ACC112 (cell line): ENCODE results near the gene LMOD1.

Experiments used
- H2AFZ ChIP-seq: fragments of 200-600 bp; sonication (generic); one replicate; pipeline ENCODE4 v1.6.0; 2017; ENCODE audit warnings: antibody characterized with exemption, low read length; ENCODE audit not compliant: unreplicated experiment
- H3K27ac ChIP-seq: fragments of 200-600 bp; sonication (generic); 2 replicates; pipeline ENCODE4 v1.5.1; 2014; ENCODE audit warnings: low read depth, mild to moderate bottlenecking, antibody characterized with exemption, low read length, moderate library complexity
- H3K27me3 ChIP-seq: fragments of 200-600 bp; sonication (generic); 2 replicates; pipeline ENCODE4 v1.6.1; 2014; ENCODE audit warnings: mild to moderate bottlenecking, antibody characterized with exemption, low read length, moderate library complexity, mixed read lengths; ENCODE audit not compliant: insufficient read depth
- H3K36me3 ChIP-seq: fragments of 200-600 bp; sonication (generic); 2 replicates; pipeline ENCODE4 v1.6.1; 2016; ENCODE audit warnings: mild to moderate bottlenecking, antibody characterized with exemption, low read length, moderate library complexity, mixed read lengths; ENCODE audit not compliant: insufficient read depth
- H3K4me1 ChIP-seq: fragments of 200-600 bp; sonication (generic); one replicate; pipeline ENCODE4 v1.6.1; 2016; ENCODE audit warnings: low read length, mixed read lengths; ENCODE audit not compliant: insufficient read depth, unreplicated experiment, control insufficient read depth
- H3K4me3 ChIP-seq: fragments of 200-600 bp; sonication (generic); 2 replicates; pipeline ENCODE4 v1.5.1; 2014; ENCODE audit warnings: mild to moderate bottlenecking, low read depth, low read length
- H3K79me2 ChIP-seq: fragments of 200-600 bp; sonication (generic); one replicate; pipeline ENCODE4 v1.6.0; 2016; ENCODE audit warnings: low read length; ENCODE audit not compliant: control insufficient read depth, unreplicated experiment, insufficient read depth

LMOD1 gene

DNA sequence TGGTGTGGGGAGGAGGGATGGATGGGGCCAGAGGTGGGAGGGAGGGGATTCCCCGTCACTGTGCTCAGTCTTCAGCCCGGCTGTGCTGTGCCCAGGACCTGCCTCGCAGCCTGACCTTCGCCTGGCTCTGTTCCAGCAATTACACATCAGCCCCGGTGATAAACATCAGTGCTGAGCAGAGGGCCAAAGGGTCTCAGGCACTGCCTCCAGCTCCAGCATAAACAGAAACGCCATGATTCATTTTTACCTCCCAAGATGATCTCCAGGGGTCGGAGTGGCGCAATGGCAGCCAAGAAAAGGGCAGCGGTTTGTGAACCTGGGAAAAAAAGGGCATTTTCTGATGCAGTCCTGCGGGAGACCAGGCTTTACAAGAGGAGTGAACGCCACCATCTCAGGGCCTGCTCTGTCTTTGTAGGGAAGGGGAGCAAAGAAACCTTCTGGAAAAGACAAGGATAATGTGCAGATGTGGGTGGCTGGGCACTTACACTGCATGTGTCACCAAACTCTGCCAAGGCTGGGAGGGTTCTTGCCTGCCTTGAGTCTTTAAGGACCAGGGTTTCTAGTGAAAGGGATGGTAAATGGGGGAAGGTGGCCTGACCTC, 29.6 kb downstream of the LMOD1 start:
- H3K36me3 ChIP-seq = no peaks in the 10 kb centered on the region
- no peak overlapping the region for H2AFZ ChIP-seq
- peak overlapping the region; percentile 74 for H3K27ac ChIP-seq
- no peaks in the 10 kb centered on the region for H3K27me3 ChIP-seq
- peak overlapping the region; percentile 11; the same call in 1 of the 2 replicates for H3K4me3 ChIP-seq
- H3K4me1 ChIP-seq = peaks cover 27% of the 10 kb centered on the region
- H3K79me2 ChIP-seq = no peaks in the 10 kb centered on the region

DNA sequence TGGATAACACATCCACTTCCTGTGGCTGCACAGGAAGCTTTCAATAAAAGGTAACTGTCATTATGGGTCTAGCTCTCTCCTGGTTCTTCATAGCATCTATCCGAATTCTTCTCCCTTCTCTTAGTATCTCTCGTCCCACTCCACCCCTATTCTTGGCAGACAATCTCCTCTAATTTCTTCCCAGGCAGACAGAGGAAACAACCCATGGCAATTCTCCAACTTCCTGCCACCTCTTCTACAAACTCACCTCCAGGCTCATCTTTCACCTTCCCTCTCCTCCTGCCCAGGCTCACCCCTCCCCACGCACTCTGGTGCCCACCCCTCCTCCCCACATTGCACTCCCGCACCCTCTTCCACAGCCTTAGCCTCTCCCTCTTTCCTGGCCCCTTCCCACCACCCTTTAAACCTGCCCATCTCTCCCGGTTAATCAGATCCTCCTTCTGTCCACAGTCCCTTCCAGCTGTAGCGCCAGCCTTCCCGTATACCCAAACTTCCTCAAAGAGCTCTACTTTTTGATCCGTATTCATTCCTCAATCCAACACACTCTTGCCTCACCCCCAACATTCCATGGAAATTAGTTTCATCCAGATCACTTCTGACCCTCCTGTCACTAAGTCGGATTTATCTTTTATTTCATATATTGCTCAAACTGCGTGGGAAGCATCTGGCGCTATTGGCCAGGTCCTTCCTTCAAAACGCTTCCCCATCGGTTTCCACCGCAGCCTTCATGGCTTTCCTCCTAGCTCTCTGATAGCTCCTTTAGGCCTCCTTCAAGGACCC, 31.7 kb downstream of the LMOD1 start:
- H3K4me3 ChIP-seq = no peak overlapping the region
- H3K36me3 ChIP-seq = no peaks in the 10 kb centered on the region
- no peaks in the 10 kb centered on the region for H3K79me2 ChIP-seq
- no peak overlapping the region for H2AFZ ChIP-seq
- H3K27ac ChIP-seq = no peak overlapping the region
- no peaks in the 10 kb centered on the region for H3K27me3 ChIP-seq
- H3K4me1 ChIP-seq = peaks cover 27% of the 10 kb centered on the region

DNA sequence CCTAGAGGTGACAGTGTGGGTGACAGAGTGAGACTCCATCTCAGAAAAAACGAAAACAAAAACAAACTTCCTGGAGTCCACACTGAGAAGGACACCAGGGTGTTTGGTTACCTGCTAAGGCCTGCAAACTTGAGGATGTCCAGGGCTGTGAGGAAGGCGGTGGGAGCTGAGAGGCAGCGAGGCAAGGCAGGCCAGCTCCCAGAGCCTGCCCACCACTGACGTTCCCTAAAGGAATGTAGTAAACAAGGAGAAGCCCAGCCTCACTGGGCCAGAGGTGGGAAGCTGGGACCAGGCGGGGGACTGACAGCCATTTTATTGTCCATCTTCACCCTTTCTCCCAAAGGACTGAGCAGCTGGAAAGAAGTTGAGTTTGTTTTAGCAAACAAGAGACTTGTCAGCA, 33.5 kb downstream of the LMOD1 start:
- Histone ChIP-seq H3K4me1 (peaks cover 19% of the 10 kb centered on the region), H3K79me2 (no peaks in the 10 kb centered on the region), H3K27ac (no peak overlapping the region), H2AFZ (no peak overlapping the region), H3K27me3 (no peaks in the 10 kb centered on the region), H3K4me3 (no peak overlapping the region), H3K36me3 (no peaks in the 10 kb centered on the region)

DNA sequence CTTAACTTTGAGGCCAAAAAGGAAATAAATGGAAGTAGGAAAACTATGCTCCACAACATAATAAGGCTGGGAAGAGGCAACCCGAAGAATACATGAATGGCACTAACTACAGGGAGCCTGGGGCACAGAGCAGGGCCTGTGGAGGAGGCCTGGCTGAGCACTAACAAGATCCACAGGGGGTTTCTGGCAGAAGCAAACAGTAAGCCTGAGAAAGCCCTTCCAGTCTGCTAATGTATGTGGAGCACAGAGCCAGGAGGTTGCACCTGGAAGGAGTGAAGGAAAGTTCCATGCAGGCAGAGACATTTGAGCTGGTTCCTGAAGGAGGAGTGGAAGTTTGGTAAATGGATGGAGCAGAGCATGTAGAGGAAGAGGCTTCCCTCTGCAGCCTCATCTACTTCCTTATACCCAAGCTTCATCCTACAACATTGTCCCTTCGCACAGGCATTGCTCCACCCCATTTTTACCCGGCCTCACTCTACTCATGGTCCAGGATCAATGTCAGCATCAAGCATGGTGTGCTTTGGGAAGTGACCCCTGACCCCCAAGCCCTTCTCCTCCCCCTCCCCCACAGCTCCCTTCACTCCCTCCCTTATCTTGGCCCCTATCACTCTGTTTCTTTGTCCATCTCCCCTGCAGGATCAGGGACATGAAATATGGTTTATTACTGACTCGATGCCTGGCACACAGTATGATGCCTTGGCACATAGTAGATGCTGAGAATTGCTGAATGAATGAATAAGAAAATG, 34.3 kb downstream of the LMOD1 start:
- Histone ChIP-seq H2AFZ (no peak overlapping the region), H3K36me3 (no peaks in the 10 kb centered on the region), H3K4me1 (peaks cover 11% of the 10 kb centered on the region), H3K4me3 (no peak overlapping the region), H3K79me2 (no peaks in the 10 kb centered on the region), H3K27ac (no peak overlapping the region), H3K27me3 (no peaks in the 10 kb centered on the region)

DNA sequence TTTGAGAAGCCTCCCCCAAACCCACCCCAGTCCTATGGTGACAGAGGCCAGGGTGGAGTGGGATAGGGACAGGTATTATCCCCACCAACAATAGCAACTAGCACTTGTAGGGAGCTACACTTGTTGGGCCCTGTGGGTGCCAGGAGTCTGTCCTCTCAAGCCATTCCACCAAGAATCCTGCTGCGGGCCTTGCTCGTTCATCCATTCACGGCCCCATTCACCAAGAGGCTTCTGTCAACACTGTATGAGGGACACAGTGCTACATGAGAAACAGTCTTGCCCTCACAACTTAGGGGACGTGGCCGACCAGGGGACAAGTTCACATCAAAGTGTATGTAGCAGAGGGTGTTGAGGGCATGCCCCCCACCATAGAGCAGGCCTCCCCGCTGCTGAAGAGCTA, 38.7 kb downstream of the LMOD1 start:
- Histone ChIP-seq H3K36me3 (no peaks in the 10 kb centered on the region), H3K27me3 (no peaks in the 10 kb centered on the region), H3K4me1 (peaks cover 31% of the 10 kb centered on the region), H3K27ac (no peak overlapping the region), H3K4me3 (no peak overlapping the region), H3K79me2 (no peaks in the 10 kb centered on the region), H2AFZ (no peak overlapping the region)

DNA sequence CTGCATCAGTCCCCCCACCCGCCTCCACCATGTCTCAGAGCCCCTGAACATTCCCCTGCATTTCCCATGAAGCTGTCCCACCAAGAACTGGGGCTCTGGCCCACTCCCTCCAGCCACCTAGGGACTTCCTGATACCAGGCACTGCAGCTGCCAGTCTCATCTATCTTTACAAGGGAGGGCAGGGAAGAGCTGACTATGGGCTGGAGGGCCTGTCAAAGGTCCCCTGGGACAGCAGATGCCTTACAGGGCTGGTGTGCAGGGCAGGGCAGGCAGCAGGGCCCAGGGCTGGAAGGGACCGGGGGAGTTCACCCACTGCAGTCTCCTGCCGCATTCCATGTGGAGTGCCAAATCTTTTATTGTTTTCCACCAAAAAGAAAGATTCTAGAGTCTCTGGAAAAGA, 40.0 kb downstream of the LMOD1 start:
- no peak overlapping the region for H3K27ac ChIP-seq
- H3K27me3 ChIP-seq = no peaks in the 10 kb centered on the region
- H3K79me2 ChIP-seq = no peaks in the 10 kb centered on the region
- H3K4me1 ChIP-seq = peaks cover 39% of the 10 kb centered on the region
- H3K4me3 ChIP-seq = no peak overlapping the region
- no peaks in the 10 kb centered on the region for H3K36me3 ChIP-seq
- H2AFZ ChIP-seq = no peak overlapping the region

DNA sequence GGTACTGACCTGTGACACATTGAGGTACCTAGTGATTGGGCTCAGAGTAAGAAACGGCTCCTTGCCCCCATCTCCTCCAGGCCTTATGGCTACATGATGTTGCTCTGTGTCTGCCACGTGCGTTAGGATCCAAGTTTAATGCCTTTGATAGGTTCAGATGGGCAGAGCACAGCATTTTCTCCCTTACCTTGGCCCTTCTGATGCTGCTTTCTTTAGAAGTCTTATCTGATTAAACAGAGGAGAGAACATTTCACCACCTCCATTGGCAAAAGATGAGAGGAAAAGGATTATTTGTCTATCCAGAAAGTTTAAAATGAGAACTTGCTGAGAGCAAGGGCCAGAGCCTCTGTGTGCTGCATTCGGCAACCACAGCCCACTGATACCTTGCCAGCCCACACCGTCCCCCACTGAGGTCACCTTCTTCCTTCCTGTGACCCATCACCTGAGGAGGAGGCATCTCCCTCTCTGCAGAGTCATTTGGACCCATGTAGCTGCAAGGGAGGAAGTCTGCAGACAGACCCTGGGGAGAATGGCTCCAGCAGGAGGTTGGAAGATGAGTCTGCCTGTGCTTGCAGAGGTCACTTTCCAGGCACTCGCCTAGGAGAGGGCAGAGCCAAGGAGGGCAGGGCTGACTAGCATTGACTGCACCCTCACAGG, 41.0 kb downstream of the LMOD1 start:
- Histone ChIP-seq H3K79me2 (no peaks in the 10 kb centered on the region), H3K27me3 (no peaks in the 10 kb centered on the region), H3K4me1 (peaks cover 39% of the 10 kb centered on the region), H3K27ac (peak overlapping the region; percentile 63), H2AFZ (no peak overlapping the region), H3K36me3 (no peaks in the 10 kb centered on the region), H3K4me3 (no peak overlapping the region)

DNA sequence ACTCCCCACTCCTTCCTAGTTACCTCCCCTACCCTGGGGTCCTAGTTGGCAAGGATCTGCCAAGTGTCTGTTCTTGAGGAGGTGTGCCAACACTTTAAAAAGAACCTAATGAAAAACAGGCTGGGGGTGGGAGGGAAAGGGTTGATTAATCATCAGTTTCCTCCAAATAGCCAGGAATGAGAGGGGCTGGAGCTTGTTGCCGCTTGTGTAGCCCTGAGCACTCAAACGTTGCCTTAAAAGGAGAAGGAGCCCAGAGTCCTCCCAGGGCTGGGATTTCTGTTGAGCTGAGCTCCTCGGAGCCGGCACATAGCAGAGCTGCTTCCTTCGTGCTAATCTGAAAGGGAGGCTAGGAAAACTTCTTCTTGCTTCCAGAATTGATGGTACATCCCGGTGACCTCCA, 41.8 kb downstream of the LMOD1 start:
- H3K36me3 ChIP-seq = no peaks in the 10 kb centered on the region
- no peaks in the 10 kb centered on the region for H3K79me2 ChIP-seq
- no peaks in the 10 kb centered on the region for H3K27me3 ChIP-seq
- H3K4me3 ChIP-seq = no peak overlapping the region
- peaks cover 39% of the 10 kb centered on the region for H3K4me1 ChIP-seq
- H2AFZ ChIP-seq = no peak overlapping the region
- peak overlapping the region; percentile 63 for H3K27ac ChIP-seq

DNA sequence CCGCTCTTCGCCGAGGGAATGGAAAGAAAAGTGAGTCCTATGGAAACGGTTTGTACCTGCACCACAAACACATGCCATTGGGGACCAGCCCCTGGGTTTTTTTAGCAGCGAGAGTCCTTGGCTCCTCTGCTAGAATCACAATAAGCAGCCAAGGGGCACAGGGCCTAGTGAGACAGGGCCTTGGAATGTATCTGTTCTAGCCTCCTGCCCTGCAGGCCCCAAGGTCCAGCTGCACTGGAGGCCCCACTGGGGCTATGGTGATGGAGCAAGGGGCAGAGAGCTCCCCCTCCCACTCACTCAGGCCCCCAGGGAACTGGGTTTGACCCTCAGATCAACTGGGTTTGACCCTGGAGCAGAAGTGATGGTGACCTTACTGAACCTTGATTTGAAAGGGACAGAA, 43.2 kb downstream of the LMOD1 start:
- Histone ChIP-seq H3K36me3 (no peaks in the 10 kb centered on the region), H3K27me3 (no peaks in the 10 kb centered on the region), H3K27ac (peak overlapping the region; percentile 66), H3K79me2 (no peaks in the 10 kb centered on the region), H3K4me3 (no peak overlapping the region), H2AFZ (no peak overlapping the region), H3K4me1 (peaks cover 39% of the 10 kb centered on the region)

DNA sequence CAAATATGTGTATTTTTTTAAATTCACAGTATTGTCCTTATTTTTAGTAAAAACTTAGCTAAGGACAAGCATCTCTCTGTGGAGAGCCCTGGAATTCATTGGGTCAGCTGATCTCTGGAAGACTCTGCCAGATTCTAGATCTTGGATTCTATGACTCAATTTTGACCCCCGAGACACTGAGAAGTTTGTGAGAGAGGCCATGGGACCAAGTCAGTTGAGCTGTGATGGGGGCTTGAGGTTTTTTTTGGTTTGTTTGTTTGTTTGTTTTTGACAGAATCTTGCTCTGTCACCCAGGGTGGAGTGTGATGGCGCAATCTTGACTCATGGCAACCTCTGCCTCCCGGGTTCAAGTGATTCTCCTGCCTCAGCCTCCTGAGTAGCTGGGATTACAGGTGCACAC, 44.1 kb downstream of the LMOD1 start:
- Histone ChIP-seq H3K4me1 (peaks cover 42% of the 10 kb centered on the region), H2AFZ (no peak overlapping the region), H3K79me2 (no peaks in the 10 kb centered on the region), H3K4me3 (no peak overlapping the region), H3K27me3 (no peaks in the 10 kb centered on the region), H3K27ac (peak overlapping the region; percentile 66; the same call in 1 of the 2 replicates), H3K36me3 (no peaks in the 10 kb centered on the region)
